ENCODE results near the gene STX2.

The STX2 gene

DNA sequence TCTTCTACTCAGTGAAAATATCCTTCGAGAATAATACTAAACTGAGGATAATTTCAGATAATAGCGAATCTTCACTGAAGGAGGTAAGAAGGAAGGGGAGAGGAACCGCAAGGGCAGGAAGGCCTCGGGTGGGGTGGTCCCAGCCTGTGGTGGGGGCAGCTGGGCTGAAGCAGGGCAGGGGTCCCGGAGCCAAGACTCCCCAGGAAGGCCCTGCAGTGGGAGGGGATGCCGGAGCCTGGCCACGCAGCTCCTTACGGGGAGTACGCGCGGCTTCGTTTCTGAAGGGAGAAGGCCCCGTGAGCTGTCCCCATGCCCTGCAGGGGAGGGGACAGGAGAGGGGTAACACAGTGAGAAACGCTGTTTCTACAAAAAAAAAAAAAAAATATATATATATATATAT, 21.2 kb downstream of the STX2 start:
- Histone ChIP-seq H3K4me3 (ENCODE audit: low read length) (no peak overlapping the region), H3K27me3 (ENCODE audit: insufficient read depth, low read length) (no peaks in the 10 kb centered on the region), H2AFZ (ENCODE audit: low read depth, low read length) (no peak overlapping the region), H3K36me3 (ENCODE audit: insufficient read depth, low read length) (peaks cover 20% of the 10 kb centered on the region), H3K9me3 (ENCODE audit: low read length) (no peaks in the 10 kb centered on the region), H3K4me1 (ENCODE audit: insufficient read depth, low read length) (peaks cover 21% of the 10 kb centered on the region)

DNA sequence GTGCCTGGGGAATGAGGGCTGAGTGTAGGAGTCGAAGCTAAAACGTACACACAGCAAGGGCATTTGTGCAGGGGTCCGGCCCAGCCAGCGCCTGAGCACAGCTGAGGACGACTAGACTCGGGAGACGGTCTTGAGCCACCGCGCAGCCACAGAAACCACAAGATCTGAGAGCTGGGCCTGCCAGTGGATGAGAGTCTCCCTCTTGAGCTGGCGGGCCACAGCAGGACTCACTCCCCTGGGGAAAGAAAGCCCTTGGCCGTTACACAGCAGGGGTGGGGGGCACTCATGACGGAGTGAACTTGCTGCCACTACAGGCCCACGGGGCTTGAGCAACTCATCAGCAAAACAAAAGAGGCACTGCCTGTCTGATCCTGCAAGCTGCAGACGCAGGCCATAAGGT, 23.0 kb downstream of the STX2 start:
- Histone ChIP-seq H3K36me3 (ENCODE audit: insufficient read depth, low read length) (peaks cover 13% of the 10 kb centered on the region), H2AFZ (ENCODE audit: low read depth, low read length) (no peak overlapping the region), H3K4me1 (ENCODE audit: insufficient read depth, low read length) (peaks cover 21% of the 10 kb centered on the region), H3K27me3 (ENCODE audit: insufficient read depth, low read length) (no peaks in the 10 kb centered on the region), H3K9me3 (ENCODE audit: low read length) (no peaks in the 10 kb centered on the region), H3K4me3 (ENCODE audit: low read length) (no peak overlapping the region)

DNA sequence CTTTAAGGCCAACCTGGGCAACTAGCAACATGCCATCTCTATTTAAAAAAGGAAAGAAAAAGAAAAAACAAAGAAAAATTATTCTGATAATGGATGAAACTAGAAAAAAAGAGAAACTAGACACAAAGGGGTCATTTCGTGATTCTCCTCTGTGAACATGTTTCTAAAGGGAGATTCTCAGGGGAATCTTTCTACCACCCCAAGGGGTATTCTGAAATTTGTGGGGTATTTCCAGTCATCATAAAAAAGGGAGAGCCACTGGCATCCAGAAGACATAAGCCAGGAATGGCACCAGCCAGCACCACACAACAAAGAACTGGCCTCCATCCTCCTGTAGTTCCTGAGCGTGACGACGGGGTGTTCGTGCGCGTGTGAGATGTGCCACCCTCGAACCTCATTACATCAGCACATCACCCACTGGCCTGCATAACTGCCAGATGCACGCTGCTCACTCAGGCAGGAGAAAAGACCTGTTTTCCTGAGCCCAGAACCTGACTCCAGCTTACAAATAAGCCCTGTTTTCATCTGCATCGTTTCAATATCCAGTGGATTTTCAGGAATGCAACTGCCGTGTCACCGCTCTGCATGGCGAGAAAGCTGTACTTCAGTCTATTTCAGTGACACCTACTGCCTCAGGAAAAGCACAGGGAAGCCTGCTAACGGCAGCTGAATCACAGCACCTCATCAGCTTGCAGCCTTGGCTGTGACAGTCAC, 23.9 kb downstream of the STX2 start:
- Histone ChIP-seq H3K4me3 (ENCODE audit: low read length) (no peak overlapping the region), H3K27me3 (ENCODE audit: insufficient read depth, low read length) (no peaks in the 10 kb centered on the region)

DNA sequence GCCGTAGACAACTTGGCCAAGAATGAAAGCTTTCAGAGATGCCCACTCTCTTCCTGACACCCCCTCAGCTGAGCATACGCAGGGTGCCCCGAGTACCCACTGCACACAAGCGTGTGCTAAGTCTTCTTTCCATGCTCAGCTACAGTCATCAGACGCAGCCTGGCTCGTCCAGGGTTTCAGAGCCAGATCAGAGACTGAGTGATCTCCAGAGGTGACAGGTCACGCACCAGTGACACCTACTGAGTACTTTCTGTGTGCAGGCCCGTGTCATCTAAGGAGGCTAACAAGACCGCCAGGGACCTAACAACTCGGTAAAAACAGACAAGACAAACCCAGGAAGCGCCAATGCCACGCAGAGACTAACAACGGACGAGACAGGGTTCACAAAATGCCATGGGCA, 25.1 kb downstream of the STX2 start:
- Histone ChIP-seq H3K9me3 (ENCODE audit: low read length) (no peaks in the 10 kb centered on the region), H3K36me3 (ENCODE audit: insufficient read depth, low read length) (peaks cover 10% of the 10 kb centered on the region), H2AFZ (ENCODE audit: low read depth, low read length) (no peak overlapping the region), H3K4me1 (ENCODE audit: insufficient read depth, low read length) (peaks cover 24% of the 10 kb centered on the region), H3K27me3 (ENCODE audit: insufficient read depth, low read length) (no peaks in the 10 kb centered on the region), H3K4me3 (ENCODE audit: low read length) (no peak overlapping the region)

More for the DNA sequence above, 23.9 kb downstream of the STX2 start:
- H3K4me1 ChIP-seq (ENCODE audit: insufficient read depth, low read length) = peaks cover 24% of the 10 kb centered on the region
- peaks cover 7% of the 10 kb centered on the region for H3K36me3 ChIP-seq (ENCODE audit: insufficient read depth, low read length)
- H2AFZ ChIP-seq (ENCODE audit: low read depth, low read length) = no peak overlapping the region
- H3K9me3 ChIP-seq (ENCODE audit: low read length) = no peaks in the 10 kb centered on the region

DNA sequence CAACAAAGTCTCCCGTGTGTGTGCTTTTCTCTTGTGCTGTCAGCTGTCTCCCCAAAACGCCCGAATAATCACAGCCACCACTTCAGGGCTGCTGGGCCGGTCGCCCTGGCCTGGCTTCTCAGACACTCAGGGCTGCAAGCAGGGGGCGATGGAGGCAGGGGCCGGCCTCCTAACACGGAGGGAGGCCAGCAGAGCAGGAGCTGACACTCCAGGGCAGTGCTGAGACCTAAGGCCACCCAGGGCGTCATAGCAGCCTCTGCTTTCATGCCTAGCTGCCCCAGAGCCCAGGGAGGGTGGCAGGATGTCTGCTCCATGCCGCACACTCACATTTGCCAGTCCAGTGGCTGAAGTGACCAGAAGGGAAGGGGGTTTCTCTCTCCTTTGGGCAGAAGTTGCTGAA, 25.6 kb downstream of the STX2 start:
- H3K4me3 ChIP-seq (ENCODE audit: low read length) = no peak overlapping the region
- H2AFZ ChIP-seq (ENCODE audit: low read depth, low read length) = no peak overlapping the region
- no peaks in the 10 kb centered on the region for H3K9me3 ChIP-seq (ENCODE audit: low read length)
- H3K36me3 ChIP-seq (ENCODE audit: insufficient read depth, low read length) = peaks cover 10% of the 10 kb centered on the region
- no peaks in the 10 kb centered on the region for H3K27me3 ChIP-seq (ENCODE audit: insufficient read depth, low read length)
- H3K4me1 ChIP-seq (ENCODE audit: insufficient read depth, low read length) = peaks cover 24% of the 10 kb centered on the region

DNA sequence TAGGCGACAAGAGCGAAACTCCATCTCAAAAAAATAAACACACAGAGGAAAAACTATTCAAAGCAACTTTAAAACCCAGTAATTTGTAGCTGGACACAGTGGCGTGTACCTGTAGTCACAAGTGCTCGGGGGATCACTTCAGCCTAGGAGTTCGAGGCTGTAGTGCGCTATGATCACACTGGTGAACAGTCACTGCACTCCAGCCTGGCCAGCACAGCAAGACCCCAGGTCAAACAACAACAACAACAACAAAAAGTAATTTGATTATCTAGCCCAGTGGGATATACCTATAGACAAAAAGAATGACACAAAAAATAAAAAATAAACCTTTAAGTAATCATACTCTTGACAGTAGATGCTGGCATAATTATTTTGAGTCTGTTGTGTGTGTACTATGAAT, 29.3 kb downstream of the STX2 start:
- Histone ChIP-seq H3K9me3 (ENCODE audit: low read length) (peaks cover 10% of the 10 kb centered on the region), H3K36me3 (ENCODE audit: insufficient read depth, low read length) (peaks cover 38% of the 10 kb centered on the region), H3K4me3 (ENCODE audit: low read length) (no peak overlapping the region)

DNA sequence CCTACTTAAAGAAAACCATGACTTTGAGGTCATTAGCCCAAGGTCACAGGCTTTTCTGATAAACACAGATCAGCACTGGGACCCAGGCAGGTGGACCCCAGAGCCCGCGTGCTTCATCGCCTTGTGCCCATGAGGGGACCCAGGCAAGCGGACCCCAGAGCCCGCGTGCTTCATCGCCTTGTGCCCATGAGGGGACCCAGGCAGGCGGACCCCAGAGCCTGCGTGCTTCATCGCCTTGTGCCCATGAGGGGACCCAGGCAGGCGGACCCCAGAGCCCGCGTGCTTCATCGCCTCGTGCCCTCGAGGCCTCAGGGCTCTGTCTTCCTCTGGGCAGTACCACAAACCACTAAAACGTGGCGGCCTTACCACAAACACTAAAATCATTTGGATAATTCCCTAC, 31.7 kb downstream of the STX2 start:
- no peaks in the 10 kb centered on the region for H3K27me3 ChIP-seq (ENCODE audit: insufficient read depth, low read length)
- H3K4me1 ChIP-seq (ENCODE audit: insufficient read depth, low read length) = peaks cover 3% of the 10 kb centered on the region
- no peak overlapping the region for H2AFZ ChIP-seq (ENCODE audit: low read depth, low read length)
- no peak overlapping the region for H3K4me3 ChIP-seq (ENCODE audit: low read length)
- peaks cover 10% of the 10 kb centered on the region for H3K9me3 ChIP-seq (ENCODE audit: low read length)
- H3K36me3 ChIP-seq (ENCODE audit: insufficient read depth, low read length) = peaks cover 52% of the 10 kb centered on the region

More for the DNA sequence above, 29.3 kb downstream of the STX2 start:
- peaks cover 3% of the 10 kb centered on the region for H3K4me1 ChIP-seq (ENCODE audit: insufficient read depth, low read length)
- no peaks in the 10 kb centered on the region for H3K27me3 ChIP-seq (ENCODE audit: insufficient read depth, low read length)
- H2AFZ ChIP-seq (ENCODE audit: low read depth, low read length) = no peak overlapping the region

DNA sequence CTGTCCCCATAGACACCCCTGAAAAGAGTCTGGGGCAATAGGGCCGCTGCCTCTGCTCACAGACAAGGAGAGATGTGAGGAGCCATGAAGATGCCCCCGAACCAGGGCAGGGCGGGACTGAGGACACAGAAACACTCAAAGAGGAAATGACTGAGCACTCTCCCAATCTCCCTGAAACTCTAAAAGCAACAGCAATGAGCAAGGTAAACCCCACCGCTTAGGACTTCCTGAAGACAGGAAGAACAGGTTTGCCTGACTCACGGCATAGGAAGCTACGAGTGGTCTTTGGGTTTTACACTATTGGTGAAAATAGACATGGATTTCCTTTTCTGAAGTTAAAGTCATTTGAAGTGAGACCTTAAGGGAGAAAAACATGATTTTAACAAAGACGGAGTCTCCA, 32.5 kb downstream of the STX2 start:
- H3K9me3 ChIP-seq (ENCODE audit: low read length) = peaks cover 10% of the 10 kb centered on the region
- no peak overlapping the region for H3K4me3 ChIP-seq (ENCODE audit: low read length)
- H3K36me3 ChIP-seq (ENCODE audit: insufficient read depth, low read length) = peaks cover 53% of the 10 kb centered on the region
- H3K4me1 ChIP-seq (ENCODE audit: insufficient read depth, low read length) = peaks cover 3% of the 10 kb centered on the region
- no peaks in the 10 kb centered on the region for H3K27me3 ChIP-seq (ENCODE audit: insufficient read depth, low read length)
- no peak overlapping the region for H2AFZ ChIP-seq (ENCODE audit: low read depth, low read length)

DNA sequence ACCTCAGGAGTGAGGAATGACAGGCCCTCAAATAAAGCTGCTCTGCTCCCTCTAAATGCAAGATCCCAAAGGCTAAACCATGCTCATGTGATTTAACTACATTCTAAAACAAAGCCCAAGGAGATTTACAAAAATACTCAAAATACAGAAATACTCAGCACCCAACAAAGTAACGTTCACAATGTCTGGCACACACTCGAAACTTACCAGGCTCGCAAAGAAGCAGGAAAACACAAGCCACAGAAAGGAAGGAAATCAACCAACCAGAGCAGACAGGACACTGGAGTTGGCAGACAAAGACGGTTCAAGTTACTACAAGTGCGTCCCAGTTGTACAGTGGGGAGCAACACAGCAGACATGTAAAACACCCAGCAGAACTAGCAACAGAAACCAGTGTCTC, 33.4 kb downstream of the STX2 start:
- peaks cover 10% of the 10 kb centered on the region for H3K9me3 ChIP-seq (ENCODE audit: low read length)
- H3K27me3 ChIP-seq (ENCODE audit: insufficient read depth, low read length) = no peaks in the 10 kb centered on the region
- peaks cover 61% of the 10 kb centered on the region for H3K36me3 ChIP-seq (ENCODE audit: insufficient read depth, low read length)
- H2AFZ ChIP-seq (ENCODE audit: low read depth, low read length) = no peak overlapping the region
- no peak overlapping the region for H3K4me3 ChIP-seq (ENCODE audit: low read length)
- peaks cover 1% of the 10 kb centered on the region for H3K4me1 ChIP-seq (ENCODE audit: insufficient read depth, low read length)

DNA sequence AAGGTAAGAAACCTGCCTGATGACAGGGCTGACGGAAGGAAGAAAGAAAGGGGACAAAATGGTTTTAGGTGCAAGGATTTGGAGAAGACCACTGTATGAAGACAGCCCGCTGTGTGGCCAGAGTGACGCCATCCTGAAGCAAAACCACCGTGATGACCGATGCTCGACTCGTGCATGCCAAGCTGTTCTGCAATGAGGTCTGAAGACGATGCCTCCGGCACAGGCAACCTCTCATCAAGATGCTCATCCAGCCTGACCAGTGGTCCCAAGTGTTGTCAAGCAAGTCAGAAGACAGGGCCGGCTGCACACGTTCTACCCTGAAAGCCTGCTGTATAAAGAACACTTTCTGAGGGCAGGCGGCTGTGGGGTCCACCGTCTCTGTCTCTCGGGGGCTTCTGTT, 34.8 kb downstream of the STX2 start:
- H3K9me3 ChIP-seq (ENCODE audit: low read length) = peaks cover 10% of the 10 kb centered on the region
- no peaks in the 10 kb centered on the region for H3K4me1 ChIP-seq (ENCODE audit: insufficient read depth, low read length)
- peaks cover 68% of the 10 kb centered on the region for H3K36me3 ChIP-seq (ENCODE audit: insufficient read depth, low read length)
- H3K27me3 ChIP-seq (ENCODE audit: insufficient read depth, low read length) = no peaks in the 10 kb centered on the region
- H2AFZ ChIP-seq (ENCODE audit: low read depth, low read length) = no peak overlapping the region
- no peak overlapping the region for H3K4me3 ChIP-seq (ENCODE audit: low read length)

DNA sequence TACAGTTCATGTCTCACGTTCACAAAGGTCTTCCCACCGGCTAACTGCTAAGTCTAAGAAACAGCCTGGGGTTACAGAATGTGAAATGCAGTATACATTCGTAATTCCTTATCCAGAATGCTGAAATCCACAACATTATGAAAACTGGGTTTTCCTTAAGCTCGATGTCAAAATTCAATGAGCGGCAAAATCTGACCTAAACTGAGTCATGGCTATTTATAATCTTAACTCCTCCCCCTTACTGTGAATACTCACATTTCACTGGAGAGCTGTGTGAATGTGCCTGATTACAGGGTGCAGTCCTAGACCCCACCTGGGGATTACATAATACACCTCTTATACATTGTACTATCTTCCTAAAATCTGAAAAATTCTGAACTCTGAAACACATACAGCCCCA, 35.3 kb downstream of the STX2 start:
- Histone ChIP-seq H3K36me3 (ENCODE audit: insufficient read depth, low read length) (peaks cover 65% of the 10 kb centered on the region), H3K4me3 (ENCODE audit: low read length) (no peak overlapping the region), H3K9me3 (ENCODE audit: low read length) (peaks cover 10% of the 10 kb centered on the region), H3K27me3 (ENCODE audit: insufficient read depth, low read length) (no peaks in the 10 kb centered on the region), H2AFZ (ENCODE audit: low read depth, low read length) (no peak overlapping the region), H3K4me1 (ENCODE audit: insufficient read depth, low read length) (no peaks in the 10 kb centered on the region)

DNA sequence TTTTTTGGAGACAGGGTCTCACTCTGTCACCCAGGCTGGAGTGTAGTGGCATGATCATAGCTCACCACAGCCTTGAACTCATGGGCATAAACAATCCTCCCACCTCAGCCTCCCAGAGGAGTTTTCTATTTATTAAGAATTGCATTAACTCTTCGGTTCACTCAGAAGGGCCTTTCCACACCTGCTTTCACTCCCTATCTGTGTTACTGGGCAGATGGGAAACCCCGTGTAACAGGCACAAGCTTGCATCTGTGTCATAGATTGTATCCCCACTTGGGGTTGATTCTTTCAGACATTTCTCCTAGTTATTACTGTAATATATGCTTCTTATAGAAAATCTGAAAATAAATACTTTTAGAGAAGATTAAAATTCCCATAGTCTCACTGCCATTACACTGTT, 38.7 kb downstream of the STX2 start:
- Histone ChIP-seq H2AFZ (ENCODE audit: low read depth, low read length) (no peak overlapping the region), H3K27me3 (ENCODE audit: insufficient read depth, low read length) (no peaks in the 10 kb centered on the region), H3K9me3 (ENCODE audit: low read length) (no peaks in the 10 kb centered on the region), H3K4me1 (ENCODE audit: insufficient read depth, low read length) (no peaks in the 10 kb centered on the region), H3K36me3 (ENCODE audit: insufficient read depth, low read length) (peaks cover 58% of the 10 kb centered on the region), H3K4me3 (ENCODE audit: low read length) (no peak overlapping the region)

DNA sequence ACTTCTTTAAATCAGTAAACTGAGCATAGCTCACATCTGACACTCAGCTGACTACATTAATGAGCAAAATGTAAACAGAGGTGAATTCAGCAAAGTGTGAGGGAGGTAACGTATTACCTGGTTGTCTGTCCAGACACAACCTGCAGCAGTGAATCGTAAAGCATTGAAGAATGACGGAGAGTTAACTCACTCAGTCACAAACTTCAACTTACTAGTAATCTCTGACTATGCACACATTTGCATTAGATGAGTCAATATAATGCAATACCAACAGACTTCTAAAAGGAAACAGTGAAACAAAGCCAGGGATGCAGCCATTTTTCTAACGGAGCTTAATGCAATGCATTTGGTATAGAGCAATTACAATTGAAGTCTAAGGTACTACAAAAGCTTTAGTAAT, 40.0 kb downstream of the STX2 start:
- Histone ChIP-seq H3K4me3 (ENCODE audit: low read length) (no peak overlapping the region), H3K36me3 (ENCODE audit: insufficient read depth, low read length) (peaks cover 62% of the 10 kb centered on the region)

More for the DNA sequence above, 40.0 kb downstream of the STX2 start:
- Histone ChIP-seq H3K4me1 (ENCODE audit: insufficient read depth, low read length) (no peaks in the 10 kb centered on the region), H2AFZ (ENCODE audit: low read depth, low read length) (no peak overlapping the region), H3K27me3 (ENCODE audit: insufficient read depth, low read length) (no peaks in the 10 kb centered on the region), H3K9me3 (ENCODE audit: low read length) (no peaks in the 10 kb centered on the region)
